NCI-H1694 treated with DMSO at 0.1 percent for 48 hours (cell line): ENCODE results near the gene MRPL42.
"Not testable (repeated sequence)": the region's sequence is repeated elsewhere in the genome, so short reads cannot be mapped to it uniquely, and the experiment has no call there.

Source experiments
- DNase-seq: peaks from one replicate; lab custom pipeline; 2025; lab: John Stamatoyannopoulos, UW

Gene MRPL42

DNA sequence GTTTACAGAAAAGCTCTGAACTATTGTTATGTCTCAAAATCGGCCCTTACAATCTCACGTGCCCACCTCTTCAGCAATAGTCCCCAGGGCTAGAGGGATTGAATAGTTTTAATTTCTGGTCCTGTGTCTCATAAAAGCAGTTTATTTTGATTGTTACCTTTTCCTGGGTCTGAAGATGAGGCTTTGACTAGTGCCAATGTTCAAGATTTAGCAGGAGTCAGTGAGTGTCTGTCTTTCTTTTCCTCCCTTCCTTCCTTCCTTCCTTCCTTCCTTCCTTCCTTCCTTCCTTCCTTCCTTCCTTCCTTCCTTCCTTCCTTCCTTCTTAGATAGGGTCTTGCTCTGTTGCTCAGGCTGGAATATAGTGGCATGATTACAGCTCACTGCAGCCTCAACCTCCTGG, 80.5 kb downstream of the MRPL42 start:
- no peak for DNase-seq

GRCh38 chr12:93549174-93549573, 81.9 kb downstream of the MRPL42 start:
- no peak for DNase-seq

GRCh38 chr12:93550748-93551611, 83.7 kb downstream of the MRPL42 start:
- DNase-seq = no peak

DNA sequence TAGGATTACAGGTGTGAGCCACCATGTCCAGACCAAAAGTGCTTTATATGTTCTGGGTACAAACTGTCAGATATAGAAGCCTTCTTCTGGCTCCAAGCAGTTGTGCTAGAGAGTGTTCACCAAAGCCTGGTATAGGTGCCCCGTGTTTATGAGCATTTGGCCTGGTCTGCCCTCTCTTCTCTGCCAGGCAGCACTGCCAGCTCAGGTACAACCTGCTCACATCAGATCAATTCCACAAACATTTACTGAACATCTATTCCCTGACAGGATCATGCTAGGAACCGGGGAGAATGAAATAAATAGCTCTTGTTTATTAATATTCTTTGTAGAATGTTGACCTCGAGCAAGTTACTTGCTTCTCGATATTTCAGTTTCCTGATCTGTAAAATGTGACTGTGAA, 85.1 kb downstream of the MRPL42 start:
- no peak for DNase-seq

GRCh38 chr12:93557879-93558278, 90.6 kb downstream of the MRPL42 start:
- DNase-seq = not testable (repeated sequence)

DNA sequence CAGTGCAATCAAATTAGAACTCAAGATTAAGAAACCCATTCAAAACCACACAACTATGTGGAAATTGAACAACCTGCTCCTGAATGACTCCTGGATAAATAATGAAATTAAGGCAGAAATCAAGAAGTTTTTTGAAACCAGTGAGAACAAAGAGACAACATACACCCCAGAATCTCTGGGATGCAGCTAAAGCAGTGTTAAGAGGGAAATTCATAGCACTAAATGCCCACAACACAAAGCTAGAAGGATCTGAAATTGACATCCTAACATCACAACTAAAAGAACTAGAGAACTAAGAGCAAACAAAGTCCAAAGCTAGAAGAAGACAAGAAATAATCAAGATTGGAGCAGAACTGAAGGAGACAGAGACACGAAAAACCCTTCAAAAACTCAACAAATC, 91.4 kb downstream of the MRPL42 start:
- not testable (repeated sequence) for DNase-seq

DNA sequence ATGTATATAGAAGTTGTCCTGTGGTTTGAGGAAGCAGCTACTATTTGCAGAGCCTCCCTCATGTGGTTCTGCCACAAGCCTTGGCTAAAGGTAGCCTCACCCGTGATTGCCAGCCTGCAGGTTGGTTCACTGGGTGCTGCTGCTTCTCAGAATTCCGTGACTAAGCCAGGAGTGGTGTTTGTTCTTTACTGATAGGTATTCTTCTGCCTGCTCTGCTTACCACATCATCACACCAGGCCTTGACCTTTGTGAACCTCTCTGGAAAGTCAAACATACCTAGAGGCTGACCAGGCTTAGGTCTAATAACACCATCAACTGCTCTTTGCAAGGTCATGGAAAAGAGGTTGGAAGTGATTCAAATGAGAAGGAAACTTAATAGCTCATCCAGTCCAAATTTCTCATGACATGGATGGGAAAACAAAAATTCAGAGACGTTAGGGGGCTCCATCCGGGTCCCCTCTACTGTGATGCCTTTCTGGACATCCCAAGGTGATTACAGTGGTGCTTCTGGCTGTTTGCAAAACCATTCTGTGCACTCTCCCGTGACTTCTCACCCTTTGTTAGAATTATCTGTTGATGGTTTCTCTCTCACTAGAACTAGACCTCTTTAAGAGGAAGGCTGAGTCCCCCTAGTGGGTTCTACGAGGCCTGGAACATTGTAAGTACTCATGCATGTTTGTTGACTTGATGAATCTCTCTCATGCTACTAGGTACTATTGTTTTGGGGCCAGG, 96.7 kb downstream of the MRPL42 start:
- DNase-seq = no peak

DNA sequence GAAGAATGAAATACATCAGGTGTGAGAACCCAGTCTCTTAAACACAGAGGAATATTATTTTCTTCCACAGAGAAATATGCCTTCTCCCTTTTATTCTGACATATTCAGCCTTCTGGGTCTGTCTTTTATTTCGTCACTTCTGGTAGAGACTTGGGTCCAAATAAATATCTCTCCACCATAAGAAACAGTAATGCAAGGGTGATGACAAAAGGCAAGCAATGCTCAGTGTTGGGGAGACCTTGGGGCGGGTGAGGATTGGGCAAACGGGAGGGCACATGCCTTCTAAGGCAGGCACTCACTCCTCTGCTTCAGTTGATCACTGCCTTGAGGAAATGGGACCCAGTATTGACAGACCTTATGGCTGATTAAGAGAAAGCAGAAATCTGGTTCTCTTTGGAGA, 98.4 kb downstream of the MRPL42 start:
- no peak for DNase-seq
